ENCODE data around the gene SYNGR2. TPM values are rescaled to one million over a fixed set of nuclear protein-coding genes. Genes with fewer than 3 reads are reported as not detected.
A peak's percentile ranks its signal among the peaks of the same experiment; 100 is the strongest.

SYNGR2 gene
- total and polyA plus RNA-seq, 8 donors: 52.3 to 94.2 (median 89.4) TPM

- Histone ChIP-seq H3K9me3 (no peaks in the 10 kb centered on the region), H3K4me1 (peaks cover 9 to 17% (median 15%) of the 10 kb centered on the region in 3 donors), H3K27ac (no peak overlapping the region), H3K36me3 (peaks cover 0 to 10% (median 0%) of the 10 kb centered on the region in 3 donors), H3K27me3 (no peaks in the 10 kb centered on the region), H3K4me3 (no peak overlapping the region)
- TF ChIP-seq, protein P1, sequence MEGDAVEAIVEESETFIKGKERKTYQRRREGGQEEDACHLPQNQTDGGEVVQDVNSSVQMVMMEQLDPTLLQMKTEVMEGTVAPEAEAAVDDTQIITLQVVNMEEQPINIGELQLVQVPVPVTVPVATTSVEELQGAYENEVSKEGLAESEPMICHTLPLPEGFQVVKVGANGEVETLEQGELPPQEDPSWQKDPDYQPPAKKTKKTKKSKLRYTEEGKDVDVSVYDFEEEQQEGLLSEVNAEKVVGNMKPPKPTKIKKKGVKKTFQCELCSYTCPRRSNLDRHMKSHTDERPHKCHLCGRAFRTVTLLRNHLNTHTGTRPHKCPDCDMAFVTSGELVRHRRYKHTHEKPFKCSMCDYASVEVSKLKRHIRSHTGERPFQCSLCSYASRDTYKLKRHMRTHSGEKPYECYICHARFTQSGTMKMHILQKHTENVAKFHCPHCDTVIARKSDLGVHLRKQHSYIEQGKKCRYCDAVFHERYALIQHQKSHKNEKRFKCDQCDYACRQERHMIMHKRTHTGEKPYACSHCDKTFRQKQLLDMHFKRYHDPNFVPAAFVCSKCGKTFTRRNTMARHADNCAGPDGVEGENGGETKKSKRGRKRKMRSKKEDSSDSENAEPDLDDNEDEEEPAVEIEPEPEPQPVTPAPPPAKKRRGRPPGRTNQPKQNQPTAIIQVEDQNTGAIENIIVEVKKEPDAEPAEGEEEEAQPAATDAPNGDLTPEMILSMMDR (IDR thresholded peaks at IDR 0.05): no peak
- DNase-seq: no peak
- FAIRE-seq: no peak
- ATAC-seq: no peak
- WGBS, 2 donors: 91 to 97% methylated on average over 8 of the region's 8 CpGs
- intact Hi-C loops (cut with DNase I): no loop called here
Observed at GRCh38 chr17:78202666-78203065, 34.3 kb downstream of the SYNGR2 start.

- TF ChIP-seq, protein P1 (IDR thresholded peaks at IDR 0.05): no peak
- Histone ChIP-seq H3K9me3 (no peaks in the 10 kb centered on the region), H3K27me3 (no peaks in the 10 kb centered on the region), H3K4me3 (no peak overlapping the region), H3K4me1 (peaks cover 0 to 6% (median 1%) of the 10 kb centered on the region in 3 donors), H3K36me3 (peaks cover 0 to 10% (median 0%) of the 10 kb centered on the region in 3 donors), H3K27ac (no peak overlapping the region)
- no peak for DNase-seq
- intact Hi-C loops (cut with DNase I): no loop called here
- WGBS, 2 donors: 89 to 90% methylated on average over 22 of the region's 22 CpGs
- peak in 1 of 4 donors; percentile 43 for ATAC-seq
- no peak for FAIRE-seq
Observed at GRCh38 chr17:78204387-78205123, 36.2 kb downstream of the SYNGR2 start.

- no peak for DNase-seq
- peak in 1 of 4 donors; percentile 11 for ATAC-seq
- intact Hi-C loops (cut with DNase I): no loop called here
Observed at GRCh38 chr17:78205124-78205775, 36.9 kb downstream of the SYNGR2 start.

GRCh38 chr17:78206298-78206697, 37.9 kb downstream of the SYNGR2 start:
- Histone ChIP-seq H3K4me3 (no peak overlapping the region), H3K36me3 (peaks cover 0 to 10% (median 0%) of the 10 kb centered on the region in 3 donors), H3K27ac (no peak overlapping the region), H3K27me3 (no peaks in the 10 kb centered on the region), H3K4me1 (no peaks in the 10 kb centered on the region), H3K9me3 (no peaks in the 10 kb centered on the region)
- TF ChIP-seq, protein P1 (IDR thresholded peaks at IDR 0.05): no peak
- no peak for FAIRE-seq
- ATAC-seq: no peak
- intact Hi-C loops (cut with DNase I): no loop called here
- DNase-seq: no peak
- 74 to 87% methylated on average over 7 of the region's 7 CpGs for WGBS, 2 donors

More at GRCh38 chr17:78205124-78205775, 36.9 kb downstream of the SYNGR2 start:
- H3K27ac ChIP-seq: no peak overlapping the region
- TF ChIP-seq, protein P1 (IDR thresholded peaks at IDR 0.05): no peak
- no peak overlapping the region for H3K4me3 ChIP-seq
- H3K36me3 ChIP-seq: peaks cover 0 to 10% (median 0%) of the 10 kb centered on the region in 3 donors
- no peak for FAIRE-seq
- no peaks in the 10 kb centered on the region for H3K4me1 ChIP-seq
- 89 to 90% methylated on average over 17 of the region's 17 CpGs for WGBS, 2 donors
- no peaks in the 10 kb centered on the region for H3K9me3 ChIP-seq
- H3K27me3 ChIP-seq: no peaks in the 10 kb centered on the region

Data from pancreas (tissue), 10 donors.